ENCODE data around the gene CDHR4.

GRCh38 chr3:49841126-49841696 lies 41.5 kb upstream of the CDHR4 start:
- TF ChIP-seq POLR2A (IDR thresholded peaks at IDR 0.05; ENCODE audit: low read length) (no peak), GATA1 (IDR thresholded peaks at IDR 0.05; ENCODE audit: low read depth, low read length) (no peak)

Measured in erythroblast (primary cell).